ENCODE results near the gene ENOX1. TPM values are rescaled to one million over a fixed set of nuclear protein-coding genes. Genes with fewer than 3 reads are reported as not detected.
A peak's percentile ranks its signal among the peaks of the same experiment; 100 is the strongest.
"Not testable (repeated sequence)": the region's sequence is repeated elsewhere in the genome, so short reads cannot be mapped to it uniquely, and the experiment has no call there.

Gene ENOX1
- total and polyA plus RNA-seq, 8 donors: 0.23 to 2.0 (median 0.94) TPM

GRCh38 chr13:43356567-43356966 is 430.2 kb downstream of the ENOX1 start:
- Histone ChIP-seq H3K4me1 (no peaks in the 10 kb centered on the region), H3K36me3 (no peaks in the 10 kb centered on the region), H3K4me3 (no peak overlapping the region), H3K27me3 (no peaks in the 10 kb centered on the region), H3K9me3 (no peaks in the 10 kb centered on the region), H3K27ac (no peak overlapping the region)
- TF ChIP-seq CTCF (IDR thresholded peaks at IDR 0.05): no peak
- WGBS, 2 donors: 88 to 94% methylated on average over 5 of the region's 5 CpGs
- ATAC-seq (no peak), DNase-seq (no peak), FAIRE-seq (no peak)
- intact Hi-C loops (cut with DNase I): no loop called here

- ATAC-seq (no peak), DNase-seq (peak in 2 of 6 donors; percentile 41 to 53), FAIRE-seq (no peak)
- Histone ChIP-seq H3K27me3 (no peaks in the 10 kb centered on the region), H3K9me3 (no peaks in the 10 kb centered on the region), H3K4me3 (no peak overlapping the region), H3K27ac (no peak overlapping the region), H3K36me3 (no peaks in the 10 kb centered on the region), H3K4me1 (no peaks in the 10 kb centered on the region)
- intact Hi-C loops (cut with DNase I): no loop called here
- no peak for TF ChIP-seq CTCF (IDR thresholded peaks at IDR 0.05)
- WGBS, 2 donors: 93 to 95% methylated on average over 17 of the region's 17 CpGs
Measured at GRCh38 chr13:43355774-43356173, 431.0 kb downstream of the ENOX1 start.

- no peaks in the 10 kb centered on the region for H3K27me3 ChIP-seq
- H3K4me3 ChIP-seq: no peak overlapping the region
- H3K36me3 ChIP-seq: no peaks in the 10 kb centered on the region
- ATAC-seq (no peak), DNase-seq (no peak), FAIRE-seq (no peak)
- TF ChIP-seq CTCF (IDR thresholded peaks at IDR 0.05): no peak
- H3K27ac ChIP-seq: no peak overlapping the region
- no peaks in the 10 kb centered on the region for H3K4me1 ChIP-seq
- no peaks in the 10 kb centered on the region for H3K9me3 ChIP-seq
- 90 to 98% methylated on average over 3 of the region's 3 CpGs for WGBS, 2 donors
- intact Hi-C loops (cut with DNase I): no loop called here
Measured at GRCh38 chr13:43354153-43354945, 432.4 kb downstream of the ENOX1 start.

GRCh38 chr13:43353631-43354030 is 433.1 kb downstream of the ENOX1 start:
- Histone ChIP-seq H3K4me3 (no peak overlapping the region), H3K36me3 (no peaks in the 10 kb centered on the region), H3K4me1 (no peaks in the 10 kb centered on the region), H3K27me3 (no peaks in the 10 kb centered on the region), H3K9me3 (no peaks in the 10 kb centered on the region), H3K27ac (no peak overlapping the region)
- DNase-seq (no peak), FAIRE-seq (no peak), ATAC-seq (no peak)
- 96% methylated on average over 4 of the region's 4 CpGs for WGBS, 2 donors
- no peak for TF ChIP-seq CTCF (IDR thresholded peaks at IDR 0.05)
- intact Hi-C loops (cut with DNase I): no loop called here

GRCh38 chr13:43351612-43352011 is 435.2 kb downstream of the ENOX1 start:
- DNase-seq; H3K27me3 ChIP-seq; H3K36me3 ChIP-seq; H3K9me3 ChIP-seq; intact Hi-C loops (cut with DNase I); H3K27ac ChIP-seq; H3K4me3 ChIP-seq; FAIRE-seq; H3K4me1 ChIP-seq; ATAC-seq: not testable (repeated sequence)
- 67 to 75% methylated on average over 2 to 3 of the region's 3 CpGs for WGBS, 2 donors
